Testis (tissue), 2 donors: Measurements from ENCODE around the gene GATA6.
"Not testable (repeated sequence)": the region's sequence is repeated elsewhere in the genome, so short reads cannot be mapped to it uniquely, and the experiment has no call there.

Experiments used
- CTCF ChIP-seq, 3 experiments: fragments of 450-650 bp in 2 of 3; fragments of 200-600 bp in 1 of 3; sonication (generic) in 1 of 3; IDR thresholded peaks; one replicate each; pipeline ENCODE4 v1.5.1; 2016 to 2019; ENCODE audit warnings: antibody characterized with exemption in 3 of 3, mild to moderate bottlenecking in 2 of 3, moderate library complexity in 1 of 3
- POLR2A ChIP-seq: fragments of 450-650 bp; IDR thresholded peaks from one replicate; pipeline ENCODE4 v1.6.1; 2017; ENCODE audit warnings: antibody characterized with exemption, mild to moderate bottlenecking, moderate library complexity

- TF ChIP-seq CTCF (IDR thresholded peaks at IDR 0.05); POLR2A: not testable (repeated sequence)
Observed at GRCh38 chr18:22184573-22184972, 15.2 kb downstream of the GATA6 start.
